ENCODE data around the gene RPL9. TPM values are rescaled to one million over a fixed set of nuclear protein-coding genes. Genes with fewer than 3 reads are reported as not detected.

The RPL9 gene
- total and polyA plus RNA-seq, 2 donors (not counting 1 experiment from before 2014, with no cell fraction given) = 2,031 to 2,407 TPM

GRCh38 chr4:39469429-39470077 lies 10.8 kb upstream of the RPL9 start:
- peak; percentile 99 for ATAC-seq (ENCODE audit: low read depth)
- H3K9me3 ChIP-seq (ENCODE audit: control extremely low read depth in 1 of 3, control insufficient read depth in 2 of 3, insufficient read depth in 1 of 3, low read length in 2 of 3) = no peaks in the 10 kb centered on the region
- peaks cover 4 to 5% of the 10 kb centered on the region in 2 experiments for H3K36me3 ChIP-seq (replicated peaks in 1 of 2; ENCODE audit: control extremely low read depth in 1 of 2, control insufficient read depth in 1 of 2, extremely low read depth in 1 of 2, insufficient read depth in 2 of 2, low read length in 1 of 2)
- Mint-ChIP-seq H3K4me1 (peaks cover 9% of the 10 kb centered on the region), H3K27me3 (no peaks in the 10 kb centered on the region), H3K27ac (peak overlapping the region; percentile 92), H3K9me3 (ENCODE audit: insufficient read depth) (no peaks in the 10 kb centered on the region), H3K4me3 (peak overlapping the region; percentile 59)
- ChIA-PET POLR2A (interaction anchor here (0.9 to 1.2 kb wide), 3 partner anchors 9 to 169 kb away, joined by 5 to 11 read pairs (median 5); partner anchors contain the start of gene SMIM14), CTCF (interaction anchor here (0.6 to 2.9 kb wide), 56 partner anchors 9 to 1162 kb away, joined by 3 to 40 read pairs (median 4); partner anchors contain the start of genes LIAS, N4BP2, RPL9 and SMIM14)
- H3K4me2 ChIP-seq (replicated peaks; ENCODE audit: low read depth, low read length, poor library complexity, severe bottlenecking) = peak overlapping the region; percentile 61
- DNase-seq = peak; percentile 81
- WGBS (ENCODE audit: insufficient coverage) = no CpG with 5 or more reads among the region's 4 CpGs
- no peaks in the 10 kb centered on the region for H3K79me2 ChIP-seq (ENCODE audit: control insufficient read depth, insufficient read depth, low read length)
- no peaks in the 10 kb centered on the region for H3K27me3 ChIP-seq (replicated peaks in 1 of 4; ENCODE audit: control extremely low read depth in 1 of 4, control insufficient read depth in 3 of 4, insufficient read depth in 4 of 4, low read length in 3 of 4)
- H3K4me1 ChIP-seq (ENCODE audit: control insufficient read depth in 2 of 2, insufficient read depth in 2 of 2, low read length in 2 of 2) = peaks cover 5 to 7% of the 10 kb centered on the region in 2 donors
- H3K4me3 ChIP-seq (ENCODE audit: control extremely low read depth in 1 of 5, extremely low read depth in 1 of 5, insufficient read depth in 1 of 5, low read depth in 2 of 5, low read length in 4 of 5) = peak overlapping the region in 1 of 5 experiments; percentile 14
- H2AFZ ChIP-seq (ENCODE audit: insufficient read depth, low read depth, low read length, poor library complexity, severe bottlenecking) = peak overlapping the region; percentile 63
- H3K9ac ChIP-seq (ENCODE audit: low read length) = peak overlapping the region; percentile 17
- TF ChIP-seq EZH2 (IDR thresholded peaks at IDR 0.05; ENCODE audit: borderline replicate concordance, insufficient read depth, low read depth, low read length, poor library complexity, severe bottlenecking) (no peak), CTCF (IDR thresholded peaks at IDR 0.05) (peak; percentile 87)
- intact Hi-C loops (cut with micrococcal nuclease) = loop anchor here (1.0 to 10.0 kb wide), 8 partner anchors 10 to 858 kb away; partner anchors contain the start of genes LIAS, SMIM14, UBE2K and UGDH
- H3K27ac ChIP-seq (ENCODE audit: low read length in 2 of 2) = peak overlapping the region; percentile 36 to 68
- no peaks in the 10 kb centered on the region for H4K20me1 ChIP-seq (ENCODE audit: control insufficient read depth, insufficient read depth, low read length, poor library complexity, severe bottlenecking)

- Mint-ChIP-seq H3K27me3 (no peaks in the 10 kb centered on the region), H3K4me1 (peaks cover 9% of the 10 kb centered on the region), H3K9me3 (ENCODE audit: insufficient read depth) (no peaks in the 10 kb centered on the region), H3K27ac (no peak overlapping the region), H3K4me3 (no peak overlapping the region)
- CTCF ChIA-PET = interaction anchor here (1.6 to 1.9 kb wide), 2 partner anchors 508 to 511 kb away, joined by 3 to 6 read pairs; partner anchors contain the start of gene PDS5A
- no peaks in the 10 kb centered on the region for H4K20me1 ChIP-seq (ENCODE audit: control insufficient read depth, insufficient read depth, low read length, poor library complexity, severe bottlenecking)
- no peak for ATAC-seq (ENCODE audit: low read depth)
- no peaks in the 10 kb centered on the region for H3K9me3 ChIP-seq (ENCODE audit: control extremely low read depth in 1 of 3, control insufficient read depth in 2 of 3, insufficient read depth in 1 of 3, low read length in 2 of 3)
- H3K27me3 ChIP-seq (replicated peaks in 1 of 4; ENCODE audit: control extremely low read depth in 1 of 4, control insufficient read depth in 3 of 4, insufficient read depth in 4 of 4, low read length in 3 of 4) = no peaks in the 10 kb centered on the region
- H3K4me2 ChIP-seq (replicated peaks; ENCODE audit: low read depth, low read length, poor library complexity, severe bottlenecking) = no peak overlapping the region
- TF ChIP-seq EZH2 (IDR thresholded peaks at IDR 0.05; ENCODE audit: borderline replicate concordance, insufficient read depth, low read depth, low read length, poor library complexity, severe bottlenecking) = no peak
- no peak for TF ChIP-seq CTCF (IDR thresholded peaks at IDR 0.05)
- DNase-seq = no peak
- no peak overlapping the region for H3K4me3 ChIP-seq (ENCODE audit: control extremely low read depth in 1 of 5, extremely low read depth in 1 of 5, insufficient read depth in 1 of 5, low read depth in 2 of 5, low read length in 4 of 5)
- H3K27ac ChIP-seq (ENCODE audit: low read length in 2 of 2) = no peak overlapping the region
- POLR2A ChIA-PET = no interaction called here
- H2AFZ ChIP-seq (ENCODE audit: insufficient read depth, low read depth, low read length, poor library complexity, severe bottlenecking) = no peak overlapping the region
- no peak overlapping the region for H3K9ac ChIP-seq (ENCODE audit: low read length)
- H3K4me1 ChIP-seq (ENCODE audit: control insufficient read depth in 2 of 2, insufficient read depth in 2 of 2, low read length in 2 of 2) = peaks cover 5 to 7% of the 10 kb centered on the region in 2 donors
- peaks cover 10% of the 10 kb centered on the region for H3K79me2 ChIP-seq (ENCODE audit: control insufficient read depth, insufficient read depth, low read length)
- H3K36me3 ChIP-seq (replicated peaks in 1 of 2; ENCODE audit: control extremely low read depth in 1 of 2, control insufficient read depth in 1 of 2, extremely low read depth in 1 of 2, insufficient read depth in 2 of 2, low read length in 1 of 2) = peaks cover 5 to 15% of the 10 kb centered on the region in 2 experiments
- intact Hi-C loops (cut with micrococcal nuclease) = loop anchor here (5.0 to 10.0 kb wide), 2 partner anchors 377 to 860 kb away; no protein-coding TSS in a partner anchor
- WGBS (ENCODE audit: insufficient coverage) = 100% methylated on average over 2 of the region's 4 CpGs
Measured at GRCh38 chr4:39467464-39467863, 8.7 kb upstream of the RPL9 start.

All from B cell (primary cell).